Keratinocyte (primary cell): ENCODE data around the gene NME3.

Experiments used
- CTCF ChIP-seq, 3 experiments: IDR thresholded peaks in 1 of 3; conservative IDR thresholded peaks in 1 of 3; optimal IDR thresholded peaks in 1 of 3; 2 replicates in 2 of 3; 3 replicates in 1 of 3; pipeline versions ENCODE3 to v1.5.1; 2011; ENCODE audit warnings: low read length in 3 of 3, mild to moderate bottlenecking in 3 of 3, moderate library complexity in 2 of 3, control low read depth in 1 of 3, inconsistent platforms in 1 of 3; ENCODE audit not compliant: insufficient read depth in 2 of 3; ENCODE audit errors: extremely low read depth in 1 of 3
- EZH2 ChIP-seq: IDR thresholded peaks from one replicate; pipeline ENCODE4 v1.6.1; 2012; ENCODE audit warnings: inconsistent platforms, mild to moderate bottlenecking, low read length, moderate library complexity

- TF ChIP-seq CTCF (optimal IDR thresholded peaks at IDR 0.05 in 1 of 3, IDR thresholded peaks at IDR 0.05 in 1 of 3, conservative IDR thresholded peaks at IDR 0.05 in 1 of 3; ENCODE audit: extremely low read depth in 1 of 3, insufficient read depth in 2 of 3, low read length in 3 of 3) (no peak), EZH2 (no peak)
These were observed 18.5 kb downstream of the NME3 start for GRCh38 chr16:1752853-1753252.
